ENCODE data around the gene ZBTB48. TPM values are rescaled to one million over a fixed set of nuclear protein-coding genes. Genes with fewer than 3 reads are reported as not detected.

The ZBTB48 gene
- total RNA-seq, 1 donor from 2014 or later, result 106 TPM

- TF ChIP-seq CTCF (IDR thresholded peaks at IDR 0.05), result no peak
- no peak for DNase-seq (ENCODE audit: low spot score in 2 of 2)
- Histone ChIP-seq H3K36me3 (peaks cover 43 to 47% of the 10 kb centered on the region in 2 donors), H3K4me3 (no peak overlapping the region), H3K27ac (peak overlapping the region; percentile 16 to 86), H3K4me1 (peaks cover 18 to 50% of the 10 kb centered on the region in 2 donors), H3K27me3 (no peaks in the 10 kb centered on the region), H3K9me3 (no peaks in the 10 kb centered on the region)
- intact Hi-C loops (cut with DNase I), result no loop called here
Measured at GRCh38 chr1:6588893-6589520, 9.2 kb downstream of the ZBTB48 start.

GRCh38 chr1:6590046-6590445 lies 10.3 kb downstream of the ZBTB48 start:
- TF ChIP-seq CTCF (IDR thresholded peaks at IDR 0.05), result no peak
- H3K9me3 ChIP-seq, result no peaks in the 10 kb centered on the region
- peaks cover 18 to 50% of the 10 kb centered on the region in 2 donors for H3K4me1 ChIP-seq
- no peak overlapping the region for H3K4me3 ChIP-seq
- H3K36me3 ChIP-seq, result peaks cover 54 to 58% of the 10 kb centered on the region in 2 donors
- no peak for DNase-seq (ENCODE audit: low spot score in 2 of 2)
- intact Hi-C loops (cut with DNase I), result loop anchor here (5.0 kb wide), 1 partner anchor 38 kb away; the partner anchor contains the start of gene NOL9
- peak overlapping the region; percentile 82 to 86 for H3K27ac ChIP-seq
- H3K27me3 ChIP-seq, result no peaks in the 10 kb centered on the region

- peak overlapping the region; percentile 8 to 26 for H3K4me3 ChIP-seq
- peak; percentile 69 to 88 for DNase-seq (ENCODE audit: low spot score in 2 of 2)
- TF ChIP-seq CTCF (IDR thresholded peaks at IDR 0.05), result no peak
- peaks cover 18 to 57% of the 10 kb centered on the region in 2 donors for H3K4me1 ChIP-seq
- no peaks in the 10 kb centered on the region for H3K27me3 ChIP-seq
- H3K27ac ChIP-seq, result peak overlapping the region; percentile 82 to 86
- H3K9me3 ChIP-seq, result no peaks in the 10 kb centered on the region
- intact Hi-C loops (cut with DNase I), result loop anchor here (5.0 kb wide), 1 partner anchor 39 kb away; the partner anchor contains the start of gene NOL9
- H3K36me3 ChIP-seq, result peaks cover 64 to 69% of the 10 kb centered on the region in 2 donors
Measured at GRCh38 chr1:6591222-6591621, 11.4 kb downstream of the ZBTB48 start.

GRCh38 chr1:6591644-6592043 lies 11.8 kb downstream of the ZBTB48 start:
- no peak for TF ChIP-seq CTCF (IDR thresholded peaks at IDR 0.05)
- peaks cover 18 to 61% of the 10 kb centered on the region in 2 donors for H3K4me1 ChIP-seq
- no peaks in the 10 kb centered on the region for H3K9me3 ChIP-seq
- H3K27me3 ChIP-seq, result no peaks in the 10 kb centered on the region
- peaks cover 65 to 74% of the 10 kb centered on the region in 2 donors for H3K36me3 ChIP-seq
- DNase-seq (ENCODE audit: low spot score in 2 of 2), result no peak
- peak overlapping the region; percentile 8 to 26 for H3K4me3 ChIP-seq
- H3K27ac ChIP-seq, result peak overlapping the region; percentile 82 to 86
- intact Hi-C loops (cut with DNase I), result loop anchor here (5.0 kb wide), 1 partner anchor 39 kb away; the partner anchor contains the start of gene NOL9

- Histone ChIP-seq H3K36me3 (peaks cover 73 to 82% of the 10 kb centered on the region in 2 donors), H3K27ac (peak overlapping the region; percentile 82 to 86), H3K4me1 (peaks cover 18 to 62% of the 10 kb centered on the region in 2 donors), H3K4me3 (peak overlapping the region in 1 of 2 donors; percentile 26), H3K9me3 (no peaks in the 10 kb centered on the region), H3K27me3 (no peaks in the 10 kb centered on the region)
- no peak for DNase-seq (ENCODE audit: low spot score in 2 of 2)
- no peak for TF ChIP-seq CTCF (IDR thresholded peaks at IDR 0.05)
- intact Hi-C loops (cut with DNase I), result loop anchor here (5.0 kb wide), 1 partner anchor 40 kb away; the partner anchor contains the start of gene NOL9
Measured at GRCh38 chr1:6592441-6592840, 12.6 kb downstream of the ZBTB48 start.

All from ascending aorta (tissue), 2 donors.